ENCODE measurements around the gene POLR2L.

Gene POLR2L

GRCh38 chr11:794013-794765 lies 48.1 kb downstream of the POLR2L start:
- DNase-seq (ENCODE audit: low read depth): no peak

- DNase-seq (ENCODE audit: low read depth): no peak
Measured at GRCh38 chr11:793556-793955, 48.8 kb downstream of the POLR2L start.

GRCh38 chr11:792873-793272 lies 49.5 kb downstream of the POLR2L start:
- no peak for DNase-seq (ENCODE audit: low read depth)

DNA sequence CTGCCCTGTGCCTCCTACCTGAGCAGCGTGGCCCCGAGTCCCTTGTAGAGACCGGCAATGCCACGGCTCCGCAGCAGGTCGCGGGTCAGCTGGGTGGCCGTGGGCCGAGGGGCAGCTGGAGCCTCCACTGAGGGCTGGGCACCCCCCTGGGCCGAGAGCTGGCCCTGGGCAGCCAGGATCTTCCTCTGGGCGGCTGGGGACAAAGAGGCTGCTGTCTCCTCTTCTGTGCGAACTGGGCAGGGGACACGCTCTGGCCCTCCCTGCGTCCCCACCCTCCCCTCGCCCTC lies 49.9 kb downstream of the POLR2L start:
- no peak for DNase-seq (ENCODE audit: low read depth)

GRCh38 chr11:791658-792534 lies 50.4 kb downstream of the POLR2L start:
- no peak for DNase-seq (ENCODE audit: low read depth)

- DNase-seq (ENCODE audit: low read depth): no peak
Measured at GRCh38 chr11:790721-791564, 51.4 kb downstream of the POLR2L start.

- no peak for DNase-seq (ENCODE audit: low read depth)
Measured at GRCh38 chr11:789943-790342, 52.4 kb downstream of the POLR2L start, which contains the start of gene CEND1. Gene CEND1 (minus strand): TSS chr11:790090. CDS start chr11:788576, 1,514 bp downstream.
